ENCODE results near the gene RAB3B.

DNA sequence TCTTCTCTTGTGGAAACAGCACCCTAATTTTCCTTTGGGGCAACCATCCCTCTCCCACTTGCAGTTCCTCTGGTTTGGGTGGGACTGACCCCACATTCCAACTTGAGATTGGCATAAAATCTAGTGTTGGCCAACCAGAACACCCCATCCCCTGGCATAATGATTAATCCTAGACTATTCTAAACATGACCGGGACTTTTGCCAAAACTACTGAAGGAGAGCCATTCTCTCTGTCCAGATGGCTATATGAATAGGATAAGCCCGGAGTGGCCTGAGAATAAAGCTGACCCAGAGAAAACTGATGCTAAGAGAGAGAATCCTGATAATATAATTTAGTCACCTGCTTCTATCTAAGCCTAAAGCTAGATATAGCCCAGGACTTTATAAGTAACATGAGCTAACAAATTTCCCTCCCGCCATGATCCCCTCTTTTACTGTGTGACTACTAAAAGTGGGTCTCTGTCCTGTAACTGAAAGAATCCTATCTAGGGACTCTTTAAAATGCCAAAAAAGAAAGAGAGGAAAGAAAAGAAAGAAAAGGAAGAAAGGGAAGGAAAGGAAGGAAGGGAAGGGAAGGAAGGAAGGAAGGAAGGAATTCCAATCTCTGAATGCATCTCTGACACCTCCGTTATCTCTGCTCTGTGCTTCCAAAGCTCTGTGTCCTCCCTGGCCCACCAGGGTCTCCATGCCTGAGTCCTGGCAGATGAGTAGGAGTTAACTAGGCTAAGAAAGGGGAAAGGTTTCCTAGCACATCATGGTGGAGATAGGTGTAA, 84.0 kb downstream of the RAB3B start:
- TF ChIP-seq, protein P1, sequence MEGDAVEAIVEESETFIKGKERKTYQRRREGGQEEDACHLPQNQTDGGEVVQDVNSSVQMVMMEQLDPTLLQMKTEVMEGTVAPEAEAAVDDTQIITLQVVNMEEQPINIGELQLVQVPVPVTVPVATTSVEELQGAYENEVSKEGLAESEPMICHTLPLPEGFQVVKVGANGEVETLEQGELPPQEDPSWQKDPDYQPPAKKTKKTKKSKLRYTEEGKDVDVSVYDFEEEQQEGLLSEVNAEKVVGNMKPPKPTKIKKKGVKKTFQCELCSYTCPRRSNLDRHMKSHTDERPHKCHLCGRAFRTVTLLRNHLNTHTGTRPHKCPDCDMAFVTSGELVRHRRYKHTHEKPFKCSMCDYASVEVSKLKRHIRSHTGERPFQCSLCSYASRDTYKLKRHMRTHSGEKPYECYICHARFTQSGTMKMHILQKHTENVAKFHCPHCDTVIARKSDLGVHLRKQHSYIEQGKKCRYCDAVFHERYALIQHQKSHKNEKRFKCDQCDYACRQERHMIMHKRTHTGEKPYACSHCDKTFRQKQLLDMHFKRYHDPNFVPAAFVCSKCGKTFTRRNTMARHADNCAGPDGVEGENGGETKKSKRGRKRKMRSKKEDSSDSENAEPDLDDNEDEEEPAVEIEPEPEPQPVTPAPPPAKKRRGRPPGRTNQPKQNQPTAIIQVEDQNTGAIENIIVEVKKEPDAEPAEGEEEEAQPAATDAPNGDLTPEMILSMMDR (IDR thresholded peaks at IDR 0.05; ENCODE audit: poor library complexity) = no peak
- no peak for TF ChIP-seq EZH2 (IDR thresholded peaks at IDR 0.05; ENCODE audit: borderline replicate concordance)
